ENCODE data around the gene POLR3B. TPM values are rescaled to one million over a fixed set of nuclear protein-coding genes. Genes with fewer than 3 reads are reported as not detected.

POLR3B gene
- total RNA-seq, 4 donors from 2014 or later = 10.7 to 16.2 (median 12.0) TPM

- TF ChIP-seq CTCF (IDR thresholded peaks at IDR 0.05) = no peak
- DNase-seq = no peak
- Histone ChIP-seq H3K9me3 (peaks cover 0 to 7% (median 0%) of the 10 kb centered on the region in 3 donors), H3K27ac (no peak overlapping the region), H3K36me3 (no peaks in the 10 kb centered on the region), H3K27me3 (peaks cover 0 to 13% (median 0%) of the 10 kb centered on the region in 4 donors), H3K4me1 (no peaks in the 10 kb centered on the region), H3K4me3 (no peak overlapping the region)
- intact Hi-C loops (cut with DNase I) = no loop called here
- 80 to 88% methylated on average over 1 of the region's 1 CpG for WGBS, 2 donors
These were observed 194.7 kb downstream of the POLR3B start for GRCh38 chr12:106552228-106552627.

Other genes with a start within 250 kb of the POLR3B start
- 1 to 10 TPM; 1.1 to 5.1 (median 2.3) TPM for gene NUAK1, start 218.8 kb upstream of the POLR3B start, total RNA-seq
- 100 to 1,000 TPM in 2 of 4 donors, 10 to 100 TPM in 2; 58.9 to 127 (median 103) TPM for gene CKAP4, start 109.7 kb upstream of the POLR3B start, total RNA-seq
- gene TCP11L2, start 55.0 kb upstream of the POLR3B start, total RNA-seq = 10 to 100 TPM; 17.3 to 52.8 (median 27.7) TPM
- not detected for gene RFX4, start 225.3 kb downstream of the POLR3B start, total RNA-seq

Data from esophagus squamous epithelium (tissue), 5 donors.